8988T (cell line): ENCODE measurements around the gene COQ8A.
A peak's percentile ranks its signal among the peaks of the same experiment; 100 is the strongest.

ENCODE experiments used
- DNase-seq: peaks from one replicate; pipeline ENCODE4 v3.0.0; 2011

Gene COQ8A

GRCh38 chr1:226974544-226975258, 34.6 kb downstream of the COQ8A start:
- no peak for DNase-seq

DNA sequence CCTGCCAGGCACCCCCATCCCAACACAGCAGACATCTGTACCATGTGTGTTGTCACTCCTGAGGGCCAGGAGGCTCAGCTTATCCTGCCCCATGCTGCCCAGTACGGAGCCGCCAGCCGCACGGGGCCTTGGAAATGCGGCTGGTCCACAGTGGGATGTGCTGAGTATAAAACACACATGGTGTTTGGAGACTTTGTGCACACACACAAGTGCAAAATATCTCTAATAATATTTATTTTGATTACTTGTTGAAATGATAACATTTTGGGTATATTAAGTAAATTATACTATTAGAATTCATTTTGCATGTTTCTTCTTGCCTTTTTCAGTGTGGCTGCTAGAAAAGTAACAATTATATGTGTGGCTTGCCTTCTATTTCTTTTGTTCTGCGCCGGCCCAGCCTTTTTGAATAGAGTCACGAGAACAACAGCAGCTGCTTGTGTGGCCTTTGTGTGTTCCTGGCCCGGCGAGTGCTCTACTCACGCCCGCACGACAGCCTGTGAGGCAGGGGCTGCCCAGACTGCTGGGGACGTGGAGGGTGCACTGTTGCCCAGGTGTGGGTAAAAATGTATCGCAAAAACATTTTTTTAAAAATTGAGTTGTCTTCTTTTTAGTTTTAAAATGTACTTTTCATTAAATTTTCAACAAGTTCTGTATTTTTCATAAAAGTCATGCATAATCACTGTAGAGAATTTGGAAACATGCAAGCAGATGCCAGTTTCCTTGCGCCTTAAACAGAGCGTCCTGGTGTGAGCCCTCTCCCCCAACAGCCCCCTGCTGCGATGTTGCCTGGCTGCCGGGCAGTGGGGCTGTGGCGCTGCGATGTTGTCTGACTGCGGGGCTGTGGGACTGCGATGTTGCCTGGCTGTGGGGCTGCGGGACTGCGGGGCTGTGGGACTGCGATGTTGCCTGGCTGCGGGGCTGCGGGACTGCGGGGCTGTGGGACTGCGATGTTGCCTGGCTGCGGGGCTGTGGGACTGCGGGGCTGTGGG, 35.5 kb downstream of the COQ8A start:
- DNase-seq: no peak

- DNase-seq: no peak
These were observed 36.3 kb downstream of the COQ8A start for GRCh38 chr1:226976276-226976977.

GRCh38 chr1:226976978-226977642, 37.0 kb downstream of the COQ8A start:
- no peak for DNase-seq

DNA sequence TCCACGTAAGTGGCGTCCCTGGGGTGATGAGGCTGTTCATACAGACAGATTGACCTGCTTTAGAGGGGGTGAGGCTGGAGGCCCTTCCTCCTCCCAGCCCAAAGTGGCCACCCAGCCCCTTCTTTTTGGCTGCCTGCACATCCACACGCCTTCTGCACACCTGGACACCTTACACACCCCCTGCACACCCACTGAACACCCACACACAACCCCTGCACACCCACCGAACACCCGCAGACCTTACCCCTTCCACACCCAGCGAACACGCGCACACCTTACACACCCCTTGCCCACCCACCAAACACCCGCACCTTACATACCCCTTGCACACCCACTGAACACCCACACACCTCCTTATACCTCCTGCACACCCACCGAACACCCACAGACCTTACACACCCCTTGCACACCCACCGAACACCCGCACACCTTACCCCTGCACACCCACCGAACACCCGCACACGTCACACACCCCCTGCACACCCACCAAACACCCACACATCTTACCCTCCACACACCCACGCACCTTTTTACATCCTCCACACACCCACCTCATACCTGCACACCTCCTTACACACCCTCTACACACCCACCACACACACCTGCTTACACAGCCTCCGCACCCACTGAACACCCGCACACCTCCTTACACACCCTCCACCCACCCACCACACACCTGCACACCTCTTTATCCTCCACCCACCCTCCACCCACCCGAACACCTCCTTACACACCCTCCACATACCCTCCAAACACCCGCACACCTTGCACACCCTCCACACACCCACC, 37.7 kb downstream of the COQ8A start:
- DNase-seq: no peak

DNA sequence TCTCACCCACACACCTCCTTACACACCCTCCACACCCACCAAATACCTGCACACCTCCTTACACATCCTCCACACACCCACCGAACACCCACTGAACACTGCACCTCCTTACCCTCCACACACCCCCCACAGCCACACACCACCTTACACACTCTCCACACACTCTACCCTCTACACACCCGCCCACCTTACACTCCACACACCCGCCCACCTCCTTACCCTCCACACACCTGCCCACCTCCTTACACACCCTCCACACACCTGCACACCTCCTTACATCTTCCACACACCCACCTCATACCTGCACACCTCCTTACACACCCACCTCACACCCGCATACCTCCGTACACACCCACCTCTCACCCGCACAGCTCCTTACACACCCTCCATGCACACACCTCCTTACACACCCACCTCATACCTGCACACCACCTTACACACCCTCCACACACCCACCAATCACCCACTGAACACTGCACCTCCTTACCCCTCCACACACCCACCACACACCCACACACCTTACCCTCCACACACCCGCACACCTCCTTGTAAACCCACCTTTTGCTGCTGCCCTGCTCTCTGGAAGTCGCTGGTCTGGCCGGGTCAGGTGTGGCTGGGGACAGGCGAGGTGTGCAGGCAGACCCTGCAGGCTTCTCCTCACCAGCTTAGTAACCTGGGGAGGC, 38.5 kb downstream of the COQ8A start:
- DNase-seq: no peak

GRCh38 chr1:226979115-226979516, 39.0 kb downstream of the COQ8A start:
- DNase-seq: no peak

DNA sequence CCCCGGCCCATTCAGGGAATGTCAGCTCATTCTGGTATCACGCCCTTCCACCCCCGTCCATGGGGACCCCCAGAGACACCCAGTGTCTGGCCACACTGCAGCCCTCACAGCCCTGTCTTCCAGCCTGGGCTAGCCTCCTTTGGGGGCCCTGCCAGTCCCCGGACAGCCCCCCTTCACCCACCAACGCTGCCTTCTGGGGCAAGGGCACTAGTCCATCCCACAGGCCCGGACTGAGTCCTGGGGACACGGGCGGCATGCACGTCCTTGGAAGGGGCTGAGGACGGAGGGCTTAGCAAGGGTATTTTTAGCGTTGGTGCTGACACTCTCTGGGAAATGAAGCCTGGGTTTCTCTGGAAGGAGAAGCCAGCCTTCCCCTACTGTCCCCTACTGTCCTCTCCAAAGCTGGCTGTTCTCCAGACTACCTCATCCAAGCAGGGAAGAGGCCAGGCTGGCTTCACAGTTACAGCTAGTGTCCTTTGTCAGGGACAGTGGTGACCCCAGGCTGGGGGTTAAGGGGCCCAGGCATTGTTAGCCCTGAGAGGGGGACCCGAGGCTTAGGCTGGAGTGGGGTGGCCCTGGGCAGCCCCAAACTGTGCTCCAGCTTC, 39.5 kb downstream of the COQ8A start:
- DNase-seq: peak; percentile 10

DNA sequence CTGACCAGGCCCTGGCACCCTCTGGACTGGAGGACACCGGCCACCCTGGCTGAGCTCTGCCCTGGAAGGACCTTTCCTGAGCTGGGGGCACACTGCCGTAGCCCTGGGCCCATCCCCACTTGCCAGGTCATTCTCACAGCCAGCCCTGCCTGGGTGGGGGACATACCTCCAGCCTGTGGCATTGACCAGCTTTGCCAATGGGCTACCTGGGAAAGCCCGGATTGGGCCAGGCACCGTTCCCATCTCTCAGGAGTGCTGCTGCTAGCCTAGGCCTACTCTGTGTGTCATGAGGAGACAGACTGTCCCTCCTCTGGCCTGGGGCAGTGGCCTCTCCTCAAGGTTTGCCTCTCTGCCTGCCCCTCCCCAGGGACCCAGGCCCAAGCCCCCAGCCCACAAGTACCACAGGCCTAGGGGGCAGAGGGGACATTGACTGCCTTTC, 40.0 kb downstream of the COQ8A start:
- peak; percentile 11 for DNase-seq

GRCh38 chr1:226980565-226981385, 40.7 kb downstream of the COQ8A start:
- DNase-seq: peak; percentile 7

DNA sequence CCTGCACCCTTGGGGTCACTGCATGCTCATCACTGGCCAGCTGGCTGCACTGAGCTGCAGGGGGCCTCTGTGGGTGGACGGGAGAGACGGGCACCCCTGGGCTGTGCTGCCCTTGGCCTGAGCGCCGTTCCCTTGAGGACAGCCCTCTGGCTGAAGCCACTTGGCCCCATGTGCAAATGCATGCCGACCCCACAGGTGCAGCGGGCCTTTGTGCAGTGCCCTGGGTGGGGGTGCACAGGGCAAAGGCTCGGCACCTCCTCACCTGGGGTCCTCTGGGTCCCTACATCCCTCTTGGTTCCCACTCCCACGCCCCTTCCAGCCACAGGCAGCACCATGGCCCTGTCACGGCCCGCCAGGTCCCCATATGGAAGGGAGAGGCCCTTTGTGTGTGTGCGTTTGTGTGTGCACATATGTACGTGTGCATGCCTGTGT, 41.3 kb downstream of the COQ8A start:
- DNase-seq: peak; percentile 7

- peak; percentile 9 for DNase-seq
These were observed 41.7 kb downstream of the COQ8A start for GRCh38 chr1:226981838-226982237.

GRCh38 chr1:226982451-226983177, 42.5 kb downstream of the COQ8A start:
- no peak for DNase-seq

GRCh38 chr1:226983247-226983991, 43.3 kb downstream of the COQ8A start:
- no peak for DNase-seq

- DNase-seq: no peak
These were observed 43.9 kb downstream of the COQ8A start for GRCh38 chr1:226983992-226984364.

DNA sequence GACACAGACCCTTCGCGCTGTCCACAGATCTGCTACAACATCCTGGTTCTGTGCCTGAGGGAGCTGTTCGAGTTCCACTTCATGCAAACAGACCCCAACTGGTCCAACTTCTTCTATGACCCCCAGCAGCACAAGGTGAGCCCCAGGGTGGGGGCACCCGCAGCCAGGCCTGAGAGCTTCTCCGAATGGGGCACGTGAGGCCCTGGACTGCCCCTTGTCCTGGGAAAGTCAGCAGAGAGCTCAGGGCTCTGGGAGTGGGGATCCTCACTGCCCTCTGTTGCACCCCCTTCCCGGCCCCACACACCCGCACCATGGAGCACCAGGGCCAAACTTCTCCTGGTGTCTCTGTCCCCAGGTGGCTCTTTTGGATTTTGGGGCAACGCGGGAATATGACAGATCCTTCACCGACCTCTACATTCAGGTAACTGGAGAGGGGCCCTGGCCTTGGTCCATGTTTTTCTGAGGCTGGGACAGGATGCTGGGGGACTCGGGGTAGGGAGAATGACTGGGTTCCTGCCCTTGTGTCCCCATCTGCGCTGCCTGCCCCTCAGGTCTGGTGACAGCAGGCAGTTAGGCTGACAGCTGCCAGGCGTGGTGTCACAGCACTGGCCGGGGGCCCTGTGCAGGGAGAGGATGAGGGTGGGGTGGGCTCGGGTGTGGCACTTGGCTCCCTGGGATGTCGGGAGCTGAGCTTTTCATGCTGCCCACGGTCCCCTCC, 44.6 kb downstream of the COQ8A start:
- no peak for DNase-seq

GRCh38 chr1:226985239-226985838, 45.2 kb downstream of the COQ8A start:
- no peak for DNase-seq
